Measurements from ENCODE around the gene RAB28.

The RAB28 gene

DNA sequence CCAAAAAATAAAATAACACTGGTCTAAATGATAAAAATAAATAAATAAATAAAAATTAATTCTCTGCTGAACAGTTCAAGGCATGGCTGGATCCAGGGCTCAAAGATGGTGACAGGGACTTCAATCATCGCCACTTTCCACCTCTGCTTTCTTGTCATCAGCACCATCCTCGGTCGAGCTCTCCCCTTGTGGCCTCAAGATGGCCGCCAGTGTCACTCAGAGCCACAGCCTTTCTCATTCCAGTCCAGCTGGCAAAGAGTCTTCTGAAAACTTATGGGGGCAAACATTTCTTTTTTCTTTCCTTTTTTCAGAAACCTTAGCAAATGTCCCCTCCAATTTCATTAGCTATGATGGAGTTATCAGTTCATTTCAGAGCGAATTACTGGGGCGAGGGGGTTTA is 119.5 kb downstream of the RAB28 start:
- no peak overlapping the region for H3K4me3 ChIP-seq (ENCODE audit: low read depth in 1 of 2, low read length in 2 of 2)
- H3K27ac ChIP-seq (ENCODE audit: low read depth, low read length), result no peak overlapping the region
- no peaks in the 10 kb centered on the region for H3K27me3 ChIP-seq (ENCODE audit: control insufficient read depth in 1 of 2, insufficient read depth in 2 of 2, low read length in 2 of 2)
- no peak overlapping the region for H3K9ac ChIP-seq (ENCODE audit: low read length)
- no peaks in the 10 kb centered on the region for H3K9me3 ChIP-seq (ENCODE audit: low read length)
- H3K36me3 ChIP-seq (ENCODE audit: insufficient read depth, low read length), result no peaks in the 10 kb centered on the region
- peaks cover 16% of the 10 kb centered on the region for H3K4me1 ChIP-seq (ENCODE audit: insufficient read depth, low read length)

DNA sequence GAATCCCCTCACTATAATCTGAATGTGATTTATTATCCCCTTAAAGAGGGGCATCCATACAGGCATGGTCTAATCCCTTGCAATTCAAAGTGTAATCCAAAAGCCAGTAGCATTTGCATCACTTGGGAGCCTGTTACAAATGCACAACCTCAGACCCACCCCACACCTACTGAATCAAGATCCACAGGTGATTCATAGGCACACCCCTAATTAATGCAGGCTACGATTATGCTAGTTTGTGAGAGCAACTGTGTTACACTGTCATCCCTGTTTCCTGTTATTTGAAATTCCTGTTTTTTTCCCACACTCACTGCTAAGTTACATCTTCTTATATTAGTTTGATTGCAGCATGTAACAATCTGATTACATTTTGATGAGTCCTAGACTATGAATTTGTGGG is 120.0 kb downstream of the RAB28 start:
- Histone ChIP-seq H3K4me3 (ENCODE audit: low read depth in 1 of 2, low read length in 2 of 2) (no peak overlapping the region), H3K9me3 (ENCODE audit: low read length) (no peaks in the 10 kb centered on the region), H3K9ac (ENCODE audit: low read length) (no peak overlapping the region), H3K27ac (ENCODE audit: low read depth, low read length) (no peak overlapping the region), H3K27me3 (ENCODE audit: control insufficient read depth in 1 of 2, insufficient read depth in 2 of 2, low read length in 2 of 2) (no peaks in the 10 kb centered on the region), H3K4me1 (ENCODE audit: insufficient read depth, low read length) (peaks cover 17% of the 10 kb centered on the region), H3K36me3 (ENCODE audit: insufficient read depth, low read length) (no peaks in the 10 kb centered on the region)

DNA sequence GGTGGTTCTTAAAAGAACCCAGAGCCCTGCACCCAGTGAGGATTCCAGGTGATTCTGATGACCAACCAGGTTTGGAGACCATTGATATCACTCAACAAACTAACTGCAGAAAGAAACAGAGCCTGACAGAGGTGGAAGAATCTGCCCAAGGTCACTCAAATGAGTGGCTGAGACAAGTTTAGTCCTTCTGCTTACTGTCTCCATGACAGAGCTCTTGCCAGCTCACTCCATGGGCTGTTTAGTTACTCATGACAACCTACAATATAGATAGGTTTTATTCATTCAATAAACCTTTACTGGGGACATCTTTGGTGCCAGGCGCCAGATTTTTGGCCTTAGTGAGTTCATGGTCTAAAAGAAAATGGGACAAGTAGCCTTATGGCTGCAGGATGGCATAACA is 124.3 kb downstream of the RAB28 start:
- H3K4me3 ChIP-seq (ENCODE audit: low read depth in 1 of 2, low read length in 2 of 2), result no peak overlapping the region
- H3K4me1 ChIP-seq (ENCODE audit: insufficient read depth, low read length), result peaks cover 15% of the 10 kb centered on the region
- no peak overlapping the region for H3K9ac ChIP-seq (ENCODE audit: low read length)

DNA sequence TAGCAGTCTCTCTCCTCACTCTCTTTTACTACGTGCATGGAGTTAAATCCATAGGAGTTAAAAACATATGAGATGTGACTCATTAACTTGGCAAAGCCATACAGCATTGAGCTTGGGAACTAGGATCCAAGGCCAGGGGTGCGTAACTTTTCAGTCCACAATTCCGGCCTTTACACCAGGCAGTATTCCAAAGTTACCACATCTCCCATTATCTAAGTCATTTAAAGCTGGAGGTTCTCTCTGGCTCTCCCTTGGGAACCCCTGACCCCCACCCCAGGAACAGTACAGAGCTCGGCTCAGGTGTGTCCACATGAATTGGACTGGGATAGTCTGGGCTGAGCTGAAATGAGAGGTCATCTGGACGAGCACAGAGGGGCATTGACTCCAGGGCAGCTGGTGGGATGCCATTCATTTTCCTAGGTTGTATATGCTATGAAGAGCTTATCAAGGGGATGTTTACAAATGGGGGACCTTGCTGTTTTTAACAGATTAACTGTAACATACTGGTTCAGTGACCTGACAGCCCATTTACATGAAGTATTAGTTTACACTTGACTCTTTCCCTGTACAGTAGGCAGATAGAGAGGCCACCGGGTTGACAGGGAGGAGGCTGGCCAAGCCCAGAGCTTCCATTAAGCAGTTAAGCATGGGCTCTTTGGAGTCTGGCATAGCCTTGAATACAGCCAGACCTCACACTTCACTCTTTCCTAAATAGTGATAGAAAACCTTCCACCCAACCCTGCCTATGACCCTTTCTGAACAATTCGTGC is 128.8 kb downstream of the RAB28 start:
- H3K9me3 ChIP-seq (ENCODE audit: low read length), result no peaks in the 10 kb centered on the region
- H3K9ac ChIP-seq (ENCODE audit: low read length), result no peak overlapping the region
- peaks cover 15% of the 10 kb centered on the region for H3K4me1 ChIP-seq (ENCODE audit: insufficient read depth, low read length)
- H3K4me3 ChIP-seq (ENCODE audit: low read depth in 1 of 2, low read length in 2 of 2), result no peak overlapping the region
- H3K36me3 ChIP-seq (ENCODE audit: insufficient read depth, low read length), result no peaks in the 10 kb centered on the region
- H3K27ac ChIP-seq (ENCODE audit: low read depth, low read length), result no peak overlapping the region
- no peaks in the 10 kb centered on the region for H3K27me3 ChIP-seq (ENCODE audit: control insufficient read depth in 1 of 2, insufficient read depth in 2 of 2, low read length in 2 of 2)

More for the DNA sequence above, 124.3 kb downstream of the RAB28 start:
- no peak overlapping the region for H3K27ac ChIP-seq (ENCODE audit: low read depth, low read length)
- H3K9me3 ChIP-seq (ENCODE audit: low read length), result no peaks in the 10 kb centered on the region
- no peaks in the 10 kb centered on the region for H3K36me3 ChIP-seq (ENCODE audit: insufficient read depth, low read length)
- H3K27me3 ChIP-seq (ENCODE audit: control insufficient read depth in 1 of 2, insufficient read depth in 2 of 2, low read length in 2 of 2), result no peaks in the 10 kb centered on the region

DNA sequence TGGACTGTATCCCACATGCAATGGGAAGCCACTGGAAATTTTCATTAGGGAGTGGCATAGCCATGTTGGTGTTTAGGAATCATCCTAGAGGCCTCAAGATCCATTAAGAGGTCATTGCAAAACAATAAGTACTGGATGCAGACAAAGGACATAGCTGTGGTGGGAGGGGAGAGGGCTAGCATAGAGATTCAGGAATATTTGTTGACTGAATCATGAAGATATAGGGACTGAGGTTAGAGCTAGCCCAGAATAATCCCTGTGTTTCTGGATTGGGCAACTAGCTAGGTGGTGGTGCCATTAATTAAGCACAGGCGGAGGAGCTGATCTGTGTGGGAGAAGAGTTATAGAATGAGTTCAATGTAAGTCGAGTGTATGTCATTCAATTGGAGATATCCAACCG is 135.0 kb downstream of the RAB28 start:
- no peaks in the 10 kb centered on the region for H3K9me3 ChIP-seq (ENCODE audit: low read length)
- H3K27ac ChIP-seq (ENCODE audit: low read depth, low read length), result no peak overlapping the region

DNA sequence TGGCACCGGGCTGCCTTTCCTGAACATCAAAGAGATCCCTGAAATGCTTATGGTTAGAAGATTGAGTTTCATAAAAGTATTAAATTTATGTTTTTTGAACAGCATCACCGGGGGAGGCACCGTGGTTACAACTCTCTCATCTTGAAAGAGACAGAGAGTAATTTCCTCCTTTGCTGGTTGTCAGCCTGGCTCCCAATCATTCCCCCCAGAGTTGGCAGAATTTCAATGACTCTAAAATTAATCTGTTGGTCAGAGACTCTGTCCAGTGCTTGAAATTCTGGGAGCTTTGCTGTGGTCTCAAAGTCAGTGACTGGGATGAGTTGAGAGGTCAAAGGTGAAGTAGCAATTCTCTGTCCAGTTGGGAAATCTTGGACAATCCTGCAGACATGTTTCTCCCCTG is 135.9 kb downstream of the RAB28 start:
- Histone ChIP-seq H3K27ac (ENCODE audit: low read depth, low read length) (no peak overlapping the region), H3K27me3 (ENCODE audit: control insufficient read depth in 1 of 2, insufficient read depth in 2 of 2, low read length in 2 of 2) (no peaks in the 10 kb centered on the region), H3K9me3 (ENCODE audit: low read length) (no peaks in the 10 kb centered on the region), H3K4me3 (ENCODE audit: low read depth in 1 of 2, low read length in 2 of 2) (no peak overlapping the region), H3K4me1 (ENCODE audit: insufficient read depth, low read length) (no peaks in the 10 kb centered on the region), H3K9ac (ENCODE audit: low read length) (no peak overlapping the region), H3K36me3 (ENCODE audit: insufficient read depth, low read length) (no peaks in the 10 kb centered on the region)

More for the DNA sequence above, 135.0 kb downstream of the RAB28 start:
- Histone ChIP-seq H3K4me3 (ENCODE audit: low read depth in 1 of 2, low read length in 2 of 2) (no peak overlapping the region), H3K27me3 (ENCODE audit: control insufficient read depth in 1 of 2, insufficient read depth in 2 of 2, low read length in 2 of 2) (no peaks in the 10 kb centered on the region), H3K9ac (ENCODE audit: low read length) (no peak overlapping the region), H3K4me1 (ENCODE audit: insufficient read depth, low read length) (no peaks in the 10 kb centered on the region), H3K36me3 (ENCODE audit: insufficient read depth, low read length) (no peaks in the 10 kb centered on the region)

DNA sequence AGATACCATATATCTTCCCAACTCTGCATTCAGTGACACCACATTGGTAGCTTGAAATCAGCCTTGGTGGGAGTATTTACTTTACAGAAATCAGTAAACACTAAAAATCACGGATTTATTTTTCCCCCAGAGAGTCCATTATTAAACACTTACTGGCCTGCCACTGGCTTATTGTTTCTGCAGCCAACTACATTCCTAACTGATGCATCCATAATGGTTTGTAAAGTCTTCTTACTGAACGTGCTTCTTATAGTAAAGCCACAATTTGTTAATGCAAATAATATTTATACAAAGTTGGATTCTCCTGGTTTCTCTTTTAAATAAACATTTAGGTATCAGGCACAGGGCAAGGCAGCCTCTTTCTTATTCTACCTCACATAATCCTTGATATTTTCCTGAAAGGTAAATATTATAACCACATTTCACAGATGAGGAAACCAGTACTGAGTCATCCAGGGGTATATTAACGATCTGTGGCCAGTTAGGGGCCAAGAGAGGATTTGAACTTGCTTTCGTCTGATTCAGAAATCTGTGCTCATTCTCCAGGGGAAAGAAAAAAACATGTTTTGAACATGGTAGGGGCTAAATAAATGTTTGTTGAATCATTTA is 136.5 kb downstream of the RAB28 start:
- no peak overlapping the region for H3K27ac ChIP-seq (ENCODE audit: low read depth, low read length)
- no peaks in the 10 kb centered on the region for H3K9me3 ChIP-seq (ENCODE audit: low read length)
- H3K9ac ChIP-seq (ENCODE audit: low read length), result no peak overlapping the region
- H3K36me3 ChIP-seq (ENCODE audit: insufficient read depth, low read length), result no peaks in the 10 kb centered on the region
- H3K27me3 ChIP-seq (ENCODE audit: control insufficient read depth in 1 of 2, insufficient read depth in 2 of 2, low read length in 2 of 2), result no peaks in the 10 kb centered on the region
- H3K4me3 ChIP-seq (ENCODE audit: low read depth in 1 of 2, low read length in 2 of 2), result no peak overlapping the region
- H3K4me1 ChIP-seq (ENCODE audit: insufficient read depth, low read length), result no peaks in the 10 kb centered on the region

DNA sequence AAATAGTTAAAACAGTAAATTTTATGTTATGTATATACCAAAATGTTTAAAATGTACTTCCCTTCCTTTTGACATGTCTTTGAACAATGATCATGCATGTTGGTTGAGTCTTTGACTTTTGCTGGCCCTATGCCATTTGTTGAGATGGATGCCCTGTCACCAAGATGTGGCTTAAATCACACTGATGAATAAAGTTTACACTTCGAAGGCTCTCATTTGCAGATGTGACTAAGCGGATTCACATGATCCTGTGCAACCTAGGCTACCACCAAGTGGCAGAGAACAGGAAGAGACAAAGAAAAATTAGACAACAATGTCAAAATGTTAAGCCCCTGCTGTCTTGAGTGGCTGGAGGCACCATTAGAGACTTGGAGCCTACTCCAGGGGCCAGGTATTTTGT is 139.9 kb downstream of the RAB28 start:
- Histone ChIP-seq H3K27me3 (ENCODE audit: control insufficient read depth in 1 of 2, insufficient read depth in 2 of 2, low read length in 2 of 2) (no peaks in the 10 kb centered on the region), H3K4me3 (ENCODE audit: low read depth in 1 of 2, low read length in 2 of 2) (no peak overlapping the region), H3K9me3 (ENCODE audit: low read length) (no peaks in the 10 kb centered on the region), H3K9ac (ENCODE audit: low read length) (no peak overlapping the region), H3K4me1 (ENCODE audit: insufficient read depth, low read length) (no peaks in the 10 kb centered on the region), H3K36me3 (ENCODE audit: insufficient read depth, low read length) (no peaks in the 10 kb centered on the region), H3K27ac (ENCODE audit: low read depth, low read length) (no peak overlapping the region)

DNA sequence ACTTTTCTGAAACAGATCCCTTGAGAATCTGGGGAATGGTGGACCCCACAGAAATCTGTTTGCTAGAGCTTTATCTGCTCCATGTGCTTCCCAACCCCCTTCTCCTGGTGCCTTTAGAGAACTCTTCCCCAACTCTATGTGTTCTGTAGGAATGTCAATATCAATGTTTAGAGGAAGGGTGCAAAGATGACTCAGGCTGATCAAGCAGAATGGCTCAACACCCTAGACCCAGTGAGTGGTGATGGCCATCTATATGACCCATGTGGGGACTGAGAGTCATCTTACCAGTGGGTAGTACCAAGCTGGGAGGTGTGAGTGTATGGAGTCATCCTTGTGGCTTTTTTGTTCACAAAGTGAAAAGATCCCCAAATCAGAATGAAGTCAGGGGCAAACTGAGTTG is 143.5 kb downstream of the RAB28 start:
- no peak overlapping the region for H3K9ac ChIP-seq (ENCODE audit: low read length)
- no peaks in the 10 kb centered on the region for H3K4me1 ChIP-seq (ENCODE audit: insufficient read depth, low read length)
- H3K27me3 ChIP-seq (ENCODE audit: control insufficient read depth in 1 of 2, insufficient read depth in 2 of 2, low read length in 2 of 2), result no peaks in the 10 kb centered on the region
- H3K36me3 ChIP-seq (ENCODE audit: insufficient read depth, low read length), result no peaks in the 10 kb centered on the region
- no peaks in the 10 kb centered on the region for H3K9me3 ChIP-seq (ENCODE audit: low read length)
- no peak overlapping the region for H3K27ac ChIP-seq (ENCODE audit: low read depth, low read length)
- no peak overlapping the region for H3K4me3 ChIP-seq (ENCODE audit: low read depth in 1 of 2, low read length in 2 of 2)

DNA sequence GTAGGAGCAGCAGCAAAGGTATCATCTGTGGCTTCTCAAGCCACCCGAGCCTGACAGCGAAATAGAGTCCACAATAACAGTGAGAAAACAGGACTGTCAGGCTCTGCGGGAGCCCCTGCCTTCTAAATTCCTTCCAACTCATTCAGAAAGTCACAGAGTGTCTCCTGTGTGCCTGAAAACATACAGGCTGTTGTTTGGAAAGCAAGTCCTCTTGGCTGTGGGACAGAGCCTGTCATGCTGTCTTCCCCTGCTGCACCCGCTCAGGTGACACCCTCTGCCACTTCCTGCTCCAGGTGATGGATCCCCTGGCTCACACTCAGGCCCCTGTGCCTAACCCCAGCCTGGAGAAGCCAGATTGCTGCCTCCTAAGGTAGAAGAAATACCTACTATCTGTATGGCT is 152.3 kb downstream of the RAB28 start:
- Histone ChIP-seq H3K9ac (ENCODE audit: low read length) (no peak overlapping the region), H3K4me1 (ENCODE audit: insufficient read depth, low read length) (peaks cover 12% of the 10 kb centered on the region), H3K4me3 (ENCODE audit: low read depth in 1 of 2, low read length in 2 of 2) (no peak overlapping the region), H3K36me3 (ENCODE audit: insufficient read depth, low read length) (no peaks in the 10 kb centered on the region), H3K27me3 (ENCODE audit: control insufficient read depth in 1 of 2, insufficient read depth in 2 of 2, low read length in 2 of 2) (no peaks in the 10 kb centered on the region), H3K27ac (ENCODE audit: low read depth, low read length) (no peak overlapping the region), H3K9me3 (ENCODE audit: low read length) (no peaks in the 10 kb centered on the region)

DNA sequence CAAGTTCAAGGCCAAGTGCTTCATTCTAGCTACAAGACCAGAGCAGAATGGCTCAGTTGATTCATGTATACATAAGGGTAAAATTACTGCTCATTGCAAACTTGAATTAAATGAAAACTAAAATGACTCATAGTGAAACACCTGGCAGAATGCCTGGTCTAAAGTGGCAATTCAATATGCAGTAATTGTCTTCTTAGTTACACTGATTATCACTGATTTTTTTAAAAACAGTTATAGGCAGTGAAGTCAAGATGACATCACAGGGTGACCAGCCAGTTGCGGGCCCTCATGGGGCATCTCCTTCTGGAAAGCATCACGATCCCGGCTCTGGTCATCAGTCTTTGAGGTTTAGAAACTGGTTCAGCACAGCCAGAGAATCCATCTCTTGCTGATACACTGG is 154.2 kb downstream of the RAB28 start:
- Histone ChIP-seq H3K36me3 (ENCODE audit: insufficient read depth, low read length) (no peaks in the 10 kb centered on the region), H3K9ac (ENCODE audit: low read length) (no peak overlapping the region), H3K27ac (ENCODE audit: low read depth, low read length) (no peak overlapping the region), H3K27me3 (ENCODE audit: control insufficient read depth in 1 of 2, insufficient read depth in 2 of 2, low read length in 2 of 2) (no peaks in the 10 kb centered on the region), H3K9me3 (ENCODE audit: low read length) (no peaks in the 10 kb centered on the region), H3K4me3 (ENCODE audit: low read depth in 1 of 2, low read length in 2 of 2) (no peak overlapping the region), H3K4me1 (ENCODE audit: insufficient read depth, low read length) (peaks cover 12% of the 10 kb centered on the region)

DNA sequence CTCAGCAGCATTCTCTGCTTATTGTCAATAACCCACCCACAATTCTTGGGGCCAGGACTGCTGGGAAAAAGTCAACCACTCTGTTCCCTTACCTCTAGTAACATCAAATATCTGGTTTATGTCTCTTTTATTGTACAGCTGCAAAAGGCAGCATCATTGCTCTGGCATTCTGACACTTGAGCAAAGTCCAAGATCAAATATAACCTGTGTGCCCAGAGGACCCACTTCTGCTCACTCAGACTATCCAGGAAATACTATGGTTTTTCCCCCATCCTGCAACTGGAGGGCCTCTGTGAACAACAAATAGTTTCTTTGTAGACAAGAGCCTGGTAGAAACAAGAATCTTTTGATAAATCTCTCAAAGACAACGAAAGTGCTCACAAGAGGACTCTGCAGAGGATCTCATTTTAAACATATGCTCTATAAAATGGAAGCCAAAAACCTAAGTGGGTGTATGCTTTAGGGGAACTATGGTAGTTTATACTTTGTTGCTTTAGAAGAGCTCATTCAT is 154.7 kb downstream of the RAB28 start:
- Histone ChIP-seq H3K27me3 (ENCODE audit: control insufficient read depth in 1 of 2, insufficient read depth in 2 of 2, low read length in 2 of 2) (no peaks in the 10 kb centered on the region), H3K36me3 (ENCODE audit: insufficient read depth, low read length) (no peaks in the 10 kb centered on the region), H3K27ac (ENCODE audit: low read depth, low read length) (no peak overlapping the region), H3K9ac (ENCODE audit: low read length) (no peak overlapping the region), H3K4me1 (ENCODE audit: insufficient read depth, low read length) (peaks cover 12% of the 10 kb centered on the region), H3K9me3 (ENCODE audit: low read length) (no peaks in the 10 kb centered on the region), H3K4me3 (ENCODE audit: low read depth in 1 of 2, low read length in 2 of 2) (no peak overlapping the region)

All from muscle layer of colon (tissue), 2 donors.